HepG2 (cell line): ENCODE measurements around the gene SMIM1. TPM values are rescaled to one million over a fixed set of nuclear protein-coding genes. Genes with fewer than 3 reads are reported as not detected.

Experiments
- ARNT ChIP-seq: fragments of 450-650 bp; IDR thresholded peaks from 2 replicates; pipeline ENCODE4 v1.6.1; 2017
- CREBL2 ChIP-seq: sonication (generic); formaldehyde crosslinking; IDR thresholded peaks from 2 replicates; pipeline ENCODE4 v1.8.1; 2023; ENCODE audit warnings: missing genetic modification reagents, mild to moderate bottlenecking, borderline replicate concordance
- ELF4 ChIP-seq: sonication (generic); formaldehyde crosslinking; IDR thresholded peaks from 2 replicates; pipeline ENCODE4 v1.5.0; 2020; ENCODE audit warnings: missing genetic modification reagents, mild to moderate bottlenecking, moderate library complexity, borderline replicate concordance
- FOXO4 ChIP-seq: sonication (generic); formaldehyde crosslinking; conservative IDR thresholded peaks from 2 replicates; pipeline ENCODE4 v1.8.1; 2023; ENCODE audit warnings: missing genetic modification reagents
- HDAC6 ChIP-seq: fragments of 200-600 bp; sonication (generic); IDR thresholded peaks from 2 replicates; pipeline ENCODE4 v1.7.0; 2017; ENCODE audit warnings: mild to moderate bottlenecking, antibody characterized with exemption, low read length, low read depth
- KMT2B ChIP-seq: IDR thresholded peaks from 2 replicates; pipeline ENCODE4 v1.6.1; 2016; ENCODE audit warnings: missing genetic modification reagents, missing compliant biosample characterization
- MBNL3 ChIP-seq: fragments of 250-450 bp; sonication (Bioruptor Pico); conservative IDR thresholded peaks from 2 replicates; pipeline ENCODE4 v1.8.0; 2022; ENCODE audit warnings: mild to moderate bottlenecking, inconsistent platforms
- MIER3 ChIP-seq: IDR thresholded peaks from 2 replicates; pipeline ENCODE4 v1.6.1; 2016; ENCODE audit warnings: missing compliant biosample characterization, borderline replicate concordance
- PCBP1 ChIP-seq: fragments of 200-400 bp; formaldehyde crosslinking; IDR thresholded peaks from 2 replicates; pipeline ENCODE4 v1.6.1; 2017; ENCODE audit warnings: mild to moderate bottlenecking, low read depth, low read length, borderline replicate concordance
- RFX1 ChIP-seq: fragments of 450-650 bp; IDR thresholded peaks from 2 replicates; pipeline ENCODE4 v1.6.1; 2017
- RFX5 ChIP-seq: IDR thresholded peaks from 2 replicates; pipeline ENCODE4 v1.6.1; 2011; ENCODE audit warnings: low read depth, low read length, improper control_type of control experiment
- RORA ChIP-seq: sonication (generic); formaldehyde crosslinking; IDR thresholded peaks from 2 replicates; pipeline ENCODE4 v1.5.0; 2020; ENCODE audit warnings: mild to moderate bottlenecking, missing genetic modification reagents, moderate library complexity
- SIN3B ChIP-seq: fragments of 150-350 bp; IDR thresholded peaks from 2 replicates; pipeline ENCODE4 v1.6.1; 2014; ENCODE audit warnings: low read length
- SP2 ChIP-seq: sonication (generic); formaldehyde crosslinking; IDR thresholded peaks from 2 replicates; pipeline ENCODE4 v1.5.1; 2020; ENCODE audit warnings: mild to moderate bottlenecking, missing genetic modification reagents
- TBX3 ChIP-seq: fragments of 450-650 bp; IDR thresholded peaks from 2 replicates; pipeline ENCODE4 v1.6.1; 2017; ENCODE audit warnings: antibody characterized with exemption, mild to moderate bottlenecking, inconsistent platforms, borderline replicate concordance
- TCF7L2 ChIP-seq: IDR thresholded peaks from 2 replicates; pipeline ENCODE4 v1.6.1; 2011; ENCODE audit warnings: mild to moderate bottlenecking, low read depth, low read length, moderate library complexity
- THAP7 ChIP-seq: sonication (generic); formaldehyde crosslinking; IDR thresholded peaks from 2 replicates; pipeline ENCODE4 v1.8.1; 2023; ENCODE audit warnings: mild to moderate bottlenecking, missing genetic modification reagents
- WIZ ChIP-seq: sonication (generic); formaldehyde crosslinking; IDR thresholded peaks from 2 replicates; pipeline ENCODE4 v1.5.1; 2020; ENCODE audit warnings: mild to moderate bottlenecking, missing genetic modification reagents
- ZMYM4 ChIP-seq: sonication (generic); formaldehyde crosslinking; IDR thresholded peaks from 2 replicates; pipeline ENCODE4 v1.8.1; 2023; ENCODE audit warnings: mild to moderate bottlenecking, missing genetic modification reagents
- ZNF205 ChIP-seq: IDR thresholded peaks from 2 replicates; pipeline ENCODE4 v1.6.1; 2018; ENCODE audit warnings: missing biosample characterization, missing genetic modification reagents
- ZNF333 ChIP-seq: sonication (generic); formaldehyde crosslinking; IDR thresholded peaks from 2 replicates; pipeline ENCODE4 v1.4.0; 2020; ENCODE audit warnings: mild to moderate bottlenecking, missing genetic modification reagents, borderline replicate concordance
- ZNF605 ChIP-seq: sonication (generic); formaldehyde crosslinking; IDR thresholded peaks from 2 replicates; pipeline ENCODE4 v1.8.0; 2022; ENCODE audit warnings: mild to moderate bottlenecking, missing genetic modification reagents
- ZNF678 ChIP-seq: sonication (generic); formaldehyde crosslinking; IDR thresholded peaks from 2 replicates; pipeline ENCODE4 v1.4.0; 2020; ENCODE audit warnings: mild to moderate bottlenecking, missing genetic modification reagents
- ZSCAN25 ChIP-seq: sonication (generic); formaldehyde crosslinking; IDR thresholded peaks from 2 replicates; pipeline ENCODE4 v1.8.0; 2022; ENCODE audit warnings: mild to moderate bottlenecking, missing genetic modification reagents
- polyA plus RNA-seq, 8 experiments: library from polyadenylated mRNA; depleted of rRNA in 3 of 8; stranded (reverse) in 7 of 8; unstranded in 1 of 8; fragments of >200 nt; fragmentation: Illumina TruSeq in 4 of 8; extraction: Trizol in 4 of 8; gene quantifications; 2 replicates each; pipeline versions ENCODE4 v1.2.1 to v1.2.3, GENCODE V29; 2011 to 2016; ENCODE audit warnings: low read depth in 4 of 8, missing spikeins in 1 of 8, mixed read lengths in 1 of 8; ENCODE audit not compliant: insufficient read depth in 1 of 8
- total RNA-seq, 5 experiments: library from RNA; depleted of rRNA; stranded (reverse); fragments of >200 nt; fragmentation: Illumina TruSeq; extraction: Trizol; gene quantifications; 2 replicates each; pipeline ENCODE4 v1.2.3, GENCODE V29; 2016; ENCODE audit warnings: low read depth in 1 of 5
- TF ChIP-seq, protein P1 (sequence below): sonication (generic); formaldehyde crosslinking; conservative IDR thresholded peaks from 2 replicates; pipeline ENCODE4 v1.8.0; 2022; ENCODE audit warnings: missing genetic modification reagents
- TF ChIP-seq, protein P2 (sequence below): sonication (generic); formaldehyde crosslinking; IDR thresholded peaks from 2 replicates; pipeline ENCODE4 v1.5.1; 2020; ENCODE audit warnings: mild to moderate bottlenecking, missing genetic modification reagents, borderline replicate concordance

The SMIM1 gene
- total and polyA plus RNA-seq, 2 of the 13 experiments (the other 11 are each of a cell fraction or from before 2014, with no cell fraction given) = 12.4 to 56.3 TPM

GRCh38 chr1:3796215-3797061 lies 23.9 kb downstream of the SMIM1 start, which contains the start of gene LRRC47 (continued):
- TF ChIP-seq TCF7L2 (no peak), ZNF678 (CRISPR knock-in tag) (no peak), FOXO4 (0 out of 2 replicates have a peak, but pooled peaks have one; percentile 2), PCBP1 (0 out of 2 replicates have a peak, but pooled peaks have one; percentile 52), MBNL3 (no peak), ELF4 (CRISPR knock-in tag) (no peak), SP2 (CRISPR knock-in tag) (peak; percentile 81), WIZ (CRISPR knock-in tag) (no peak), ZNF205 (CRISPR knock-in tag) (peak; percentile 79; the same call in 1 of the 2 replicates), ZMYM4 (peak; percentile 74), RFX1 (no peak), ZSCAN25 (CRISPR knock-in tag) (peak; percentile 97), TBX3 (no peak), HDAC6 (no peak), KMT2B (CRISPR knock-in tag) (peak; percentile 93), RORA (CRISPR knock-in tag) (no peak), RFX5 (no peak), SIN3B (peak; percentile 57; the same call in 1 of the 2 replicates), ARNT (no peak), MIER3 (CRISPR knock-in tag) (peak; percentile 44; the same call in 1 of the 2 replicates), ZNF333 (CRISPR knock-in tag) (no peak), THAP7 (CRISPR knock-in tag) (no peak), ZNF605 (CRISPR knock-in tag) (no peak), CREBL2 (CRISPR knock-in tag) (no peak)
- TF ChIP-seq, protein P1, sequence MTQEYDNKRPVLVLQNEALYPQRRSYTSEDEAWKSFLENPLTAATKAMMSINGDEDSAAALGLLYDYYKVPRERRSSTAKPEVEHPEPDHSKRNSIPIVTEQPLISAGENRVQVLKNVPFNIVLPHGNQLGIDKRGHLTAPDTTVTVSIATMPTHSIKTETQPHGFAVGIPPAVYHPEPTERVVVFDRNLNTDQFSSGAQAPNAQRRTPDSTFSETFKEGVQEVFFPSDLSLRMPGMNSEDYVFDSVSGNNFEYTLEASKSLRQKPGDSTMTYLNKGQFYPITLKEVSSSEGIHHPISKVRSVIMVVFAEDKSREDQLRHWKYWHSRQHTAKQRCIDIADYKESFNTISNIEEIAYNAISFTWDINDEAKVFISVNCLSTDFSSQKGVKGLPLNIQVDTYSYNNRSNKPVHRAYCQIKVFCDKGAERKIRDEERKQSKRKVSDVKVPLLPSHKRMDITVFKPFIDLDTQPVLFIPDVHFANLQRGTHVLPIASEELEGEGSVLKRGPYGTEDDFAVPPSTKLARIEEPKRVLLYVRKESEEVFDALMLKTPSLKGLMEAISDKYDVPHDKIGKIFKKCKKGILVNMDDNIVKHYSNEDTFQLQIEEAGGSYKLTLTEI (CRISPR knock-in tag) = no peak
- TF ChIP-seq, protein P2, sequence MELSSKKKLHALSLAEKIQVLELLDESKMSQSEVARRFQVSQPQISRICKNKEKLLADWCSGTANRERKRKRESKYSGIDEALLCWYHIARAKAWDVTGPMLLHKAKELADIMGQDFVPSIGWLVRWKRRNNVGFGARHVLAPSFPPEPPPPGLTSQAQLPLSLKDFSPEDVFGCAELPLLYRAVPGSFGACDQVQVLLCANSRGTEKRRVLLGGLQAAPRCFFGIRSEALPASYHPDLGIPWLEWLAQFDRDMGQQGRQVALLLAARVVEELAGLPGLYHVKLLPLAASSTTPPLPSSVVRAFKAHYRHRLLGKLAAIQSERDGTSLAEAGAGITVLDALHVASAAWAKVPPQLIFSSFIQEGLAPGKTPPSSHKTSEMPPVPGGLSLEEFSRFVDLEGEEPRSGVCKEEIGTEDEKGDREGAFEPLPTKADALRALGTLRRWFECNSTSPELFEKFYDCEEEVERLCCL (CRISPR knock-in tag) = no peak
